NAMALWA (cell line): ENCODE measurements around the gene SH3D21.

Experiments
- DNase-seq: peaks from one replicate; pipeline ENCODE4 v3.0.0-alpha.2; 2015; ENCODE audit warnings: low spot score

SH3D21 gene

DNA sequence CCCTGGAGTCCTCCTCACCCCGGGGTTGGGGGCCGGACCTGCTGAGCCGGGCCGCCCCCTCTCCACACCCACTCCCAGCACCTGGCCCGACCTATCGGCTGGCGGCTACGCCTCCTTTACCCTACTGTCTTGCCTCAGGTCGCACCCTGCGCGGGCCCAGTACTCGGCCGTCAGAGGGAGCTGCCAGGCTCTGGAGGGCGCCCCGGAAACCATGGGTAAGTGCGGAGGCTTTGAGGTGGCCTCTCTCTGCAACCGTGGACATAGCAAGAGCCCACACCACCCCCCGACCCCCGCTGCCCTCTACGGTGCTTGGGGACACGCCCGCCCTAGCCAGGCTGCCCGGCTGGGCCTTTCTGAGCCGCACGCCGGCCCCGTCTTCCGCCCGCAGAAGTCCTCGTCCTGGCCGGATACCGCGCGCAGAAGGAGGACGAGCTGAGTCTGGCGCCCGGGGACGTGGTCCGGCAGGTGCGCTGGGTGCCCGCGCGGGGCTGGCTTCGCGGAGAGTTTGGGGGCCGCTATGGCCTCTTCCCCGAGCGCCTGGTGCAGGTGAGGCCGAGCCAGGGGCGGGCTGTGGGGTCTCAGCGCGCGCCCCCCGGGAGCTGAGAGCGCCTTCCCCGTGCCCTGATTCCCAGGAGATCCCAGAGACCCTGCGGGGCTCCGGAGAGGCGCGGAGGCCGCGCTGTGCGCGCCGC is at the start of gene SH3D21:
Gene SH3D21 (plus strand): TSS at position 159 of the 692 bp plus-strand sequence. CDS start 53 bp downstream, at position 212.
- peak; percentile 79 for DNase-seq

DNA sequence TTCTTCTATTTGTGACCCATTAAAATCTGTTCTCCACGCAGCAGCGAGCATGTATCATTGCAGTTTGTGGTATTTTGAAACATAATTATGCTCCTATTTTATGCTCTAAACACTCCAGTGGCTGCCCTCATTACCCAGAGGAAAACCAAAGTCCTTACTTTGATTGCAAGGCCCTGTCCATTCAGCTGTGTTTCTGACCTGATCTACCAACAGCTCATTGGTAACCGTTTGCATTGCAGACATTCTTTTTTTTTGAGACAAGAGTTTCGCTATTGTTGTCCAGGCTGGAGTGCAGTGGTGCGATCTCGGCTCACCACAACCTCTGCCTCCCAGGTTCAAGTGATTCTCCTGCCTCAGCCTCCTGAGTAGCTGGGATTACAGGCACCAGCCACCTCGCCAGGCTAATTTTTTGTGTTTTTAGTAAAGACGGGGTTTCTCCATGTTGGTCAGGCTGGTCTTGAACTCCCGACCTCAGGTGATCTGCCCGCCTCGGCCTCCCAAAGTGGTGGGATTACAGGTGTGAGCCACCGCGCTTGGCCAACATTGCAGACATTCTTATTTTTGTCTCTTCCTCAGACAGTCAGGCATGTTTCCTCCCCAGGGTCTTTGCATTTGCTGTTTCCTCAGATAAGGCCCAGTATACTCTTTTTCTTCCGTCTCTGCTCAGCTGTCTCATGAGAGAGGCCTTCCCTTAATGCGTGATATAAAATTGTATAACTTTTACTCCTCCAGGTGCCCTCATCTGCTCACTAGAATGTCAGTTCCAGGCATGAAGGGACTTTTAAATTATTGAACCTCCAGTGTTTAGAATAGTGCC is 49.4 kb upstream of the SH3D21 start:
- no peak for DNase-seq

DNA sequence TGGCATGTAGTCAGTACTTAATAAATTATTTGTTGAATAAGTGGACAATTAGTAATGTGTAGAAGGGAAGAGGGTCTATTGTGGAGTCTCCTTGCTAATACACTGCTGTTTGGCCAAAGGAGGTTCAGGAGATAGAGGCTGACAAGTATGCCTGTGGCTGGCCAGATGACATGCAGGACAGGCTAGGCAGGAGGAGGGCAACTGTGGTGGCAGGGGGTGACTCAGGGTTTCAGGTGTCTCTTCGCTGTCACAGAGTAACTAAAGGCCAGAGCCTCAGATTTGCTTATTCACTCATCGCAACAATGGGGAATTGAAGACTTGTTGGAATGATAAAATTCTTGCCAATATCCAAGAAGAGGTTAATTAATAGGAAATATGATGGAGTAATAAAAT is 48.8 kb upstream of the SH3D21 start:
- no peak for DNase-seq

DNA sequence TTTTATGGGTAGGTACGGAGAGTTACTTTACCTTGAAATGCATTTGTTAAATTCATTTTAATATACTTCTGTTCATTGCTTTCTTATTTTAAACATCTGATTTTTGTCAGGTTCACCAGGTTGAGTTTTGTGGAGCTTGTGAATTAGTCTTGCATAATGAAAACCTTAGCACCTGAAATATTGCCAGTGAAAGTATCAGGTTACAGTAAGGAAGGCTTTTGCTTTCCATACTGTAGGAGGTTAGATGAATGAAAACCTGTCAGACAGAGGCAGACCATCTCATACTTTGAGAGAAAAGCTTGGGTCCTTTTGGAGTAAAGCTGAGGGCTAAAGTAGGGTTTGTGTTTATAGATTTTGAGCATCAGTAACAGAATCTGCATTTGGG is 47.2 kb upstream of the SH3D21 start:
- DNase-seq = no peak

- no peak for DNase-seq
These were observed 37.2 kb upstream of the SH3D21 start for GRCh38 chr1:36268981-36269380.

- DNase-seq = no peak
These were observed 36.7 kb upstream of the SH3D21 start for GRCh38 chr1:36269408-36269838.

- no peak for DNase-seq
These were observed 33.1 kb upstream of the SH3D21 start for GRCh38 chr1:36273024-36273423.

- no peak for DNase-seq
These were observed 32.0 kb upstream of the SH3D21 start for GRCh38 chr1:36274201-36274600.

GRCh38 chr1:36276688-36277087 is 29.5 kb upstream of the SH3D21 start:
- no peak for DNase-seq

- DNase-seq = no peak
These were observed 26.9 kb upstream of the SH3D21 start for GRCh38 chr1:36279110-36279788.

DNA sequence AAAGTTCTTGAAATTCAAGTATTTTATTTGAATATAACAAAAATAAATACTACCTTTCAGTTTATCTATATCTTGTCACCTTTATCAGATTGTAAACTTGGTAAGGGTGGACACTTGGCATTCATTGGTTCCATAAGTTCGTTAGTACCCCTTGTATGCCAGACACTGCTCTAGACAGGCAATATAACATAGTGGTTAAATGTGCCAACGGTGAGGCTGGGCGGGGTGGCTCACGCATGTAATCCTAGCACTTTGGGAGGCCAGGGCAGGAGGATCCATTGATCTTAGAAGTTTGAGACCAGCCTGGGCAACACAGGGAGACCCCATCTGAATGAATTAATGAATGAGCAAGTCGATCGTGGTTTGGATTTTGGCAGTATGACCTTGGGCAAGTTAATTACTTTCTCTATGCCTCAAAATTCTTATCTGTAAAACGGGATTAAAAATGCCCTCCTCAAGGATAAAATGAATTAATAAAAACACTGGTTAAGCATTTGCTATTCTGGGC is 26.3 kb upstream of the SH3D21 start:
- no peak for DNase-seq

DNA sequence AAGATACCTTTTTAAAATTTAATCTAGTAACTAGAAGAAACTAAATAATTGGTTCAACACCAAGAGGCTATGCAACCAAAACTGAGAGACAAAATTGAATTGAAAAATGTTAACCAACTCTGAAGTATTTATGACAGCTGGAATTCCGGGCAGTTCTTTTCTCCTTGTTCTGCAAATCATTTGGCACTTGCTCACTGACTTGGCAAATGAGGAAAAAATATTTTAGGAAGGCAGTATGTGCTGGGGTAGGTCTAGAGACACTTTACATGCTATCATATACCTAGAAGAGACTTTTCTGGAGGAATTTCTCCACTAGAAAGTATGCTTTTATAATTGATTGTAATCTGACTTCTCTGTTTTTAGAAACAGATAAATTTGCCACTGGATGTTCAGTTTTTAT is 22.1 kb upstream of the SH3D21 start:
- DNase-seq = no peak

GRCh38 chr1:36284517-36284916 is 21.7 kb upstream of the SH3D21 start:
- no peak for DNase-seq

DNA sequence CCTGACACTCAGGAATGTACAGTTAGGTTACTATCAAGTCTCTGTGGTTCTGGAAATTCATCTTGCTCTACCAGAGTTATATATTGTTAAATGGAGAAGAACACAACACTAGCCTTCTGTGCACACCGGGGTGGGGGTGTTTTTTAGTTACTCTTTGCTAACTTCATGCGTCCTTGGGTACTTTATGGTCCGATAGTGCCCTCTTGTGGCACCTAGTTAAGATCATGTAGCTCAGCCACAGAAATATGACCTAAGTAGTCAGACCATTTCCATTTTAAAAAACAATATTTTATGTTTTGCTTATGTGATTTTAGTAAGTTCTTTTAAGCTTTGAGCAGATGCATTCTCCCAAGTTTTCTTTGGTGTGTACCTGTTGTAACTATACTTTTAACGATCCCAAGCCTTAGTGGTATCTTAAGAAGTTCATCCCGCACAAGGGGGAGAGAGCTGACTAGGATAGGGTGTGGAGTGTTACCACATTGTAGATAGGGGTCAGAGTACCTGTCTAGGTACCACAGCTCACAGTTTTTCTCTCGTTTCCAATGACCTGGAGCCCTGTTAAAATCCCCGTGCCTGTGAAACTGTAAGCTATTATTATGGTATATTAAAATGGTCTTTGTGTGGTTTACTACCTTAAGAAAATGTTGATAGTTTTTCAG is 20.6 kb upstream of the SH3D21 start:
- DNase-seq = peak; percentile 92

DNA sequence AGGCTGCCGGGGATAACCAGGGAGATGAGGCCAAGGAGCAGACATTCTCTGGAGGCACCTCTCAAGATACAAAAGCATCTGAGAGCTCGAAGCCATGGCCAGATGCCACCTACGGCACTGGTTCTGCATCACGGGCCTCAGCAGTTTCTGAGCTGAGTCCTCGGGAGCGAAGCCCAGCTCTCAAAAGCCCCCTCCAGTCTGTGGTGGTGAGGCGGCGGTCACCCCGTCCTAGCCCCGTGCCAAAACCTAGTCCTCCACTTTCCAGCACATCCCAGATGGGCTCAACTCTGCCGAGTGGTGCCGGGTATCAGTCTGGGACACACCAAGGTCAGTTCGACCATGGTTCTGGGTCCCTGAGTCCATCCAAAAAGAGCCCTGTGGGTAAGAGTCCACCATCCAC is 19.4 kb upstream of the SH3D21 start:
- DNase-seq = no peak

- no peak for DNase-seq
These were observed 18.6 kb upstream of the SH3D21 start for GRCh38 chr1:36287595-36287994.

- no peak for DNase-seq
These were observed 10.8 kb upstream of the SH3D21 start for GRCh38 chr1:36295390-36295789.

DNA sequence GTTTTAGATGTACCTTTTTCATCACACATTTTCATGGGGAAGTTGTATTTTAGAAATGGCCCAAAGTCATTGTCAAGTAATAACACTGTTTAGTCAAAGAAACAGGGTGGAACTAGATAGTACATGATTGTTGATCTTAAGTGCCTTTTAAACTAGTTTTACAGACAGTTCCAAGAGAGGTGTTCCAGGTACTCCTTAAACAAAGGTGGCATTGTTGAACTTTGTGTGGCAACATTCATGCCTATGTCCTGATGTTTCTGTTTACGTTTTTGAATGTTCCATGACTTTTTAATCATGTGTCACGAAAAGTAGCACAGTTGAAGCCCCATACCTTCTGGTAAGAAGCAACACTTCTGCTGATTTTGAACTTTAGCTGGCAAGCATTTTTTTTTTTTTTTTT is 9.1 kb upstream of the SH3D21 start:
- DNase-seq = no peak

GRCh38 chr1:36298640-36299039 is 7.5 kb upstream of the SH3D21 start:
- DNase-seq = no peak

DNA sequence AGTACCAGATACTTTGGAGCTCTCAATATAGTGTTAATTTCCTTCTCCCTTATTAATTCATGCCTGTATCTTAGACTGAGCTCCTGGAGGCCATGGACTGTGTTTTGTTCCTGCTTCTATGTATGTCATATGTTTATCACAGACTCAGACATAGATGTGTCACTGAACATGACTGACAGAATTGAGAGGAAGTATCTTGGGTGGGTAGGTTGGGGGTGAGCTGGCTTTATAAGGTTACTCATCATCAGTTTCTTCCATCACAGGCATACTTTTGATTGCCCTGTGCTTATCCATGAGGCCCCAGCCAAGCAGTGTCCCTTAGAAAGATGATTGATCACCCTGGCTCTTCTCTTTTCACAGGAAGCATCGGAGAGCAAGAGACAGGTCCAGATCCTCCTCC is 5.6 kb upstream of the SH3D21 start:
- DNase-seq = no peak

DNA sequence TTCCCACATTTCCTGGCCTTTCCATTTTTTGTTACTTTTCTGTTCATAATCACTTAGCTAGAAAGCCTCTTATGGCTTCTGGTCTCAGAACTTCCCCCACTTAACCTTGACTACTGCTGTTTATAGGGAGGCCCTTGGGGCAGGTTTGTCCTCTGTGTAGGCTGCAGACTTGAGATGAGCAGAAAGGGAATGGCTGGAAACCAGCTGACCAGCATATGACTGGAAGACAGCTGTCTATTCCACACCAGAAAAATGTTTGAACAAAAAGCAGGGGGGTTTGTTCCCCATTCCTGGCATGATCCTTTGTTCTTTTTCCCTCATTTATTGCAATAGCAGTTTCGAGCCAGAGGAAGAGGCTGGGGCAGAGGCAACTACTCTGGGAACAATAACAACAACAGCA is 4.9 kb upstream of the SH3D21 start:
- DNase-seq = no peak

DNA sequence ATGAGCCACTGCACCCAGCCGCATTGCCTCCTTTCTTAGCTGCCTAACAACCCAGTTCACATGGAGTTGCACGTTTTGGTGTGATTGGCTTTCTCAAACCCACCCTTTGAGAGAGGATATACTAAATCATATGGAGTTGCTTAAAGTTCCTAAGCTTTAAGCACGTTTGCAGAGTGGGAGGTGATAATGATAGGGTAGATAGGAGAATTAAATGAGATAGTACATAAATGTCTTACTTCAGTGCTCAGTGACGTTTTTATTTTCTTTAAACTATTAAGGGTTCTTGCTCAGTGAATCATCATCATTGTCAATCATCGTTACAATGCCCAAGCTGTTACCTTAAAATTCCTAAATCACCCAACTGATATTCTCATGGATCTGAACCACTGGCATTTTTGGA is 2.9 kb upstream of the SH3D21 start:
- no peak for DNase-seq
